IMR-90 (cell line): ENCODE measurements around the gene CLRN3. TPM values are rescaled to one million over a fixed set of nuclear protein-coding genes. Genes with fewer than 3 reads are reported as not detected.

Experiments
- ATAC-seq: fragments of 200-7000 bp; cut with Tn5 transposase; 2 replicates; pipeline ENCODE4 v1.9.1; 2020; ENCODE audit warnings: low read depth, mild to moderate bottlenecking, moderate library complexity
- BruUV-seq: library from RNA; stranded (reverse); fragments of 400-500 nt; replicated peaks from 2 replicates; lab custom pipeline; 2021; lab: Mats Ljungman, UMichigan
- CTCF ChIA-PET: fragments of 300-600 bp; formaldehyde crosslinking; extraction: SDS; loops from one replicate; lab custom pipeline; 2021; ENCODE audit warnings: antibody characterized with exemption; lab: Yijun Ruan, JAX
- POLR2A ChIA-PET: fragments of 300-600 bp; sonication (Branson Sonifier 250); formaldehyde crosslinking; loops from one replicate; lab custom pipeline; 2022; ENCODE audit warnings: antibody characterized with exemption; ENCODE audit not compliant: unreplicated experiment; lab: Charles Lee
- DNase-seq: peaks from one replicate; pipeline ENCODE4 v3.0.0; 2013
- H2AFZ ChIP-seq: replicated peaks from 2 replicates; pipeline ENCODE3; 2013; ENCODE audit warnings: low read length, mild to moderate bottlenecking; ENCODE audit not compliant: poor library complexity
- H2AK5ac ChIP-seq: 2 replicates; pipeline ENCODE4 v1.6.1; 2013; ENCODE audit warnings: low read depth, low read length, inconsistent platforms
- H2AK9ac ChIP-seq: replicated peaks from 2 replicates; pipeline ENCODE3; 2013; ENCODE audit warnings: mild to moderate bottlenecking, low read depth, low read length, moderate library complexity; ENCODE audit not compliant: poor library complexity
- H2BK120ac ChIP-seq: 2 replicates; pipeline ENCODE4 v1.6.1; 2013; ENCODE audit warnings: low read depth, low read length, inconsistent platforms
- H2BK15ac ChIP-seq: 3 replicates; pipeline ENCODE4 v1.6.1; 2013; ENCODE audit warnings: low read depth, low read length, inconsistent platforms
- H2BK20ac ChIP-seq: 2 replicates; pipeline ENCODE4 v1.6.1; 2013; ENCODE audit warnings: low read depth, mild to moderate bottlenecking, inconsistent platforms, low read length, moderate library complexity
- H2BK5ac ChIP-seq: 2 replicates; pipeline ENCODE4 v1.6.1; 2013; ENCODE audit warnings: mild to moderate bottlenecking, low read depth, low read length, inconsistent platforms; ENCODE audit not compliant: poor library complexity, severe bottlenecking
- H3K14ac ChIP-seq: replicated peaks from 2 replicates; pipeline ENCODE4 v1.6.1; 2013; ENCODE audit warnings: low read depth, low read length, inconsistent platforms
- H3K18ac ChIP-seq: 2 replicates; pipeline ENCODE4 v1.6.1; 2013; ENCODE audit warnings: low read depth, low read length, control low read depth
- H3K23ac ChIP-seq: 2 replicates; pipeline ENCODE4 v1.6.1; 2013; ENCODE audit warnings: low read depth, low read length, inconsistent platforms
- H3K27ac ChIP-seq: 2 replicates; pipeline ENCODE4 v1.5.1; 2013; ENCODE audit warnings: mild to moderate bottlenecking, control low read depth, low read length; ENCODE audit not compliant: insufficient read depth
- H3K27me3 ChIP-seq: 2 replicates; pipeline ENCODE4 v1.6.1; 2013; ENCODE audit warnings: low read length; ENCODE audit not compliant: control insufficient read depth, insufficient read depth
- H3K36me3 ChIP-seq: 2 replicates; pipeline ENCODE4 v1.6.1; 2013; ENCODE audit warnings: low read length, mixed read lengths; ENCODE audit not compliant: control insufficient read depth, insufficient read depth
- H3K4ac ChIP-seq: 2 replicates; pipeline ENCODE4 v1.6.1; 2013; ENCODE audit warnings: low read depth, low read length, inconsistent platforms
- H3K4me1 ChIP-seq: 2 replicates; pipeline ENCODE4 v1.6.1; 2013; ENCODE audit warnings: low read length, mixed read lengths; ENCODE audit not compliant: control insufficient read depth, insufficient read depth
- H3K4me2 ChIP-seq: 2 replicates; pipeline ENCODE4 v1.6.1; 2013; ENCODE audit warnings: low read depth, mild to moderate bottlenecking, control low read depth, low read length, moderate library complexity
- H3K4me3 ChIP-seq: 2 replicates; pipeline ENCODE4 v1.5.1; 2013; ENCODE audit warnings: low read depth, mild to moderate bottlenecking, control low read depth, low read length, moderate library complexity; ENCODE audit not compliant: insufficient read depth
- H3K56ac ChIP-seq: 2 replicates; pipeline ENCODE4 v1.6.1; 2013; ENCODE audit warnings: low read length, inconsistent platforms; ENCODE audit not compliant: insufficient read depth; ENCODE audit errors: extremely low read depth
- H3K79me1 ChIP-seq, 2 experiments: 2 replicates each; pipeline ENCODE4 v1.6.1; 2013; ENCODE audit warnings: low read length in 2 of 2, inconsistent platforms in 1 of 2, low read depth in 1 of 2
- H3K9ac ChIP-seq: 2 replicates; pipeline ENCODE4 v1.6.1; 2013; ENCODE audit warnings: low read depth, low read length, control low read depth
- H3K9me1 ChIP-seq: 2 replicates; pipeline ENCODE4 v1.6.1; 2013; ENCODE audit warnings: low read length, inconsistent platforms; ENCODE audit not compliant: insufficient read depth
- H3K9me3 ChIP-seq: 2 replicates; pipeline ENCODE4 v1.6.1; 2013; ENCODE audit warnings: low read length; ENCODE audit not compliant: control insufficient read depth, insufficient read depth
- H4K20me1 ChIP-seq: 2 replicates; pipeline ENCODE4 v1.6.1; 2013; ENCODE audit warnings: low read length, inconsistent platforms; ENCODE audit not compliant: insufficient read depth
- H4K5ac ChIP-seq: 2 replicates; pipeline ENCODE4 v1.6.1; 2013; ENCODE audit warnings: mild to moderate bottlenecking, low read depth, low read length, control low read depth
- H4K8ac ChIP-seq, 2 experiments: 2 replicates each; pipeline ENCODE4 v1.6.1; 2013; ENCODE audit warnings: low read depth in 2 of 2, low read length in 2 of 2, control low read depth in 1 of 2, inconsistent platforms in 1 of 2
- H4K91ac ChIP-seq: 2 replicates; pipeline ENCODE4 v1.6.1; 2013; ENCODE audit warnings: low read depth, low read length, inconsistent platforms; ENCODE audit not compliant: insufficient read depth
- BHLHE40 ChIP-seq: fragments of 150-350 bp; IDR thresholded peaks from 2 replicates; pipeline ENCODE4 v1.6.1; 2016; ENCODE audit warnings: mild to moderate bottlenecking, low read depth, low read length
- CHD1 ChIP-seq: IDR thresholded peaks from 2 replicates; pipeline ENCODE4 v1.6.1; 2012; ENCODE audit warnings: low read depth, low read length, improper control_type of control experiment
- CTCF ChIP-seq: conservative IDR thresholded peaks from 2 replicates; pipeline ENCODE4 v1.5.1; 2012; ENCODE audit warnings: mild to moderate bottlenecking, low read depth, low read length, improper control_type of control experiment
- FOS ChIP-seq: fragments of 150-350 bp; IDR thresholded peaks from 2 replicates; pipeline ENCODE4 v1.6.1; 2016; ENCODE audit warnings: low read depth, low read length
- MAFK ChIP-seq: IDR thresholded peaks from 2 replicates; pipeline ENCODE4 v1.6.1; 2012; ENCODE audit warnings: low read depth, low read length, improper control_type of control experiment
- MAZ ChIP-seq: IDR thresholded peaks from 2 replicates; pipeline ENCODE4 v1.6.1; 2012; ENCODE audit warnings: low read depth, mild to moderate bottlenecking, low read length, improper control_type of control experiment, moderate library complexity, borderline replicate concordance
- NFE2L2 ChIP-seq: fragments of 150-350 bp; IDR thresholded peaks from 2 replicates; pipeline ENCODE4 v1.6.1; 2016; ENCODE audit warnings: low read depth, mild to moderate bottlenecking, low read length
- POLR2A ChIP-seq: IDR thresholded peaks from 2 replicates; pipeline ENCODE4 v1.6.1; 2012; ENCODE audit warnings: mild to moderate bottlenecking, low read depth, low read length
- RAD21 ChIP-seq: IDR thresholded peaks from 2 replicates; pipeline ENCODE4 v1.6.1; 2012; ENCODE audit warnings: low read length, improper control_type of control experiment
- RCOR1 ChIP-seq: IDR thresholded peaks from 2 replicates; pipeline ENCODE4 v1.6.1; 2012; ENCODE audit warnings: mild to moderate bottlenecking, low read length, improper control_type of control experiment; ENCODE audit not compliant: insufficient replicate concordance
- RFX5 ChIP-seq: IDR thresholded peaks from 2 replicates; pipeline ENCODE4 v1.8.0; 2012; ENCODE audit warnings: low read depth, mild to moderate bottlenecking, low read length, moderate library complexity
- SMC3 ChIP-seq: fragments of 150-350 bp; IDR thresholded peaks from 2 replicates; pipeline ENCODE4 v1.6.1; 2016; ENCODE audit warnings: low read depth, mild to moderate bottlenecking, antibody characterized with exemption, low read length, moderate library complexity
- WGBS, 2 experiments: methylation state at CpG; one replicate each; pipeline versions ENCODE4 v1.1.5 to v1.1.7; 2013; ENCODE audit warnings: missing lambda C conversion rate in 2 of 2; ENCODE audit not compliant: insufficient read length in 1 of 2; ENCODE audit errors: extremely low coverage in 2 of 2; 5-methylcytosine and 5-hydroxymethylcytosine counted together
- dilution Hi-C: fragments of 300-500 bp; cut with HindIII; formaldehyde crosslinking; loops from one replicate; pipeline ENCODE4 v1.14.3; 2018; ENCODE audit warnings: low sequenced_read_pairs; ENCODE audit not compliant: unreplicated experiment
- in situ Hi-C: fragments of 300-500 bp; cut with MboI; formaldehyde crosslinking; loops from 3 replicates; pipeline ENCODE4 v1.14.3; 2019; ENCODE audit warnings: low sequenced_read_pairs, inconsistent platforms, mixed read lengths
- intact Hi-C: fragments of 100-400 bp; cut with micrococcal nuclease; formaldehyde crosslinking; loops from 2 replicates; pipeline ENCODE4 v1.10.0; 2022
- polyA plus RNA-seq, 3 experiments: library from polyadenylated mRNA; depleted of rRNA; stranded (reverse); fragments of >200 nt; gene quantifications; 2 replicates each; pipeline ENCODE4 v1.2.3, GENCODE V29; 2012; ENCODE audit warnings: low replicate concordance in 1 of 3
- total RNA-seq: library from RNA; depleted of rRNA; stranded (reverse); fragments of >200 nt; gene quantifications from 2 replicates; pipeline ENCODE4 v1.2.3, GENCODE V29; 2012
- TF ChIP-seq, protein P1 (sequence below): fragments of 150-350 bp; IDR thresholded peaks from 2 replicates; pipeline ENCODE4 v1.6.1; 2017; ENCODE audit warnings: mild to moderate bottlenecking, antibody characterized with exemption, low read length, low read depth
- TF ChIP-seq, protein P2 (sequence below): fragments of 150-350 bp; IDR thresholded peaks from 2 replicates; pipeline ENCODE4 v1.6.1; 2016; ENCODE audit warnings: low read depth, mild to moderate bottlenecking, low read length, moderate library complexity, borderline replicate concordance

Gene CLRN3
- total and polyA plus RNA-seq, 2 of the 4 experiments (the other 2 are of a cell fraction), result not detected

GRCh38 chr10:127906548-127907377, 14.0 kb upstream of the CLRN3 start, which contains the start of gene PTPRE:
Gene PTPRE (plus strand): TSS chr10:127907103. CDS start chr10:128040882, 133,779 bp downstream.
- H4K20me1 ChIP-seq, result no peaks in the 10 kb centered on the region
- H3K9me3 ChIP-seq, result no peaks in the 10 kb centered on the region
- DNase-seq, result peak; percentile 24
- no peak within 1 kb of the TSS for H3K56ac ChIP-seq
- CTCF ChIA-PET, result interaction anchor here (0.9 to 3.5 kb wide), 2 partner anchors 16 to 103 kb away, joined by 4 to 24 read pairs; no protein-coding TSS in a partner anchor
- no TSS peak for BruUV-seq
- no peaks in the 10 kb centered on the region for H3K36me3 ChIP-seq
- no peak within 1 kb of the TSS for H2BK120ac ChIP-seq
- no peak within 1 kb of the TSS for H4K91ac ChIP-seq
- no peak within 1 kb of the TSS for H4K5ac ChIP-seq
- no peak within 1 kb of the TSS for H2BK20ac ChIP-seq
- peak; percentile 94 for ATAC-seq
- WGBS, 2 experiments, result 0% methylated on average over 15 of the region's 78 CpGs; no CpG with 5 or more reads in 1 of the 2 experiments
- H3K23ac ChIP-seq, result no peak within 1 kb of the TSS
- peaks cover 11% of the 10 kb centered on the region for H3K9me1 ChIP-seq
- H2AK9ac ChIP-seq, result peak within 1 kb of the TSS; percentile 13
- H3K14ac ChIP-seq, result no peak within 1 kb of the TSS
- H3K4me3 ChIP-seq, result peak within 1 kb of the TSS; percentile 42
- no peaks in the 10 kb centered on the region for H3K79me1 ChIP-seq
- H3K9ac ChIP-seq, result no peak within 1 kb of the TSS
- H2BK5ac ChIP-seq, result no peak within 1 kb of the TSS
- no peak within 1 kb of the TSS for H4K8ac ChIP-seq
- no peak within 1 kb of the TSS for H2AK5ac ChIP-seq
- no peak within 1 kb of the TSS for H3K18ac ChIP-seq
- H2BK15ac ChIP-seq, result no peak within 1 kb of the TSS
- peak within 1 kb of the TSS; percentile 53; the same call in 1 of the 2 replicates for H3K4me2 ChIP-seq
- intact Hi-C loops (loop anchor here (1.0 to 10.0 kb wide), 3 partner anchors 105 to 248 kb away; no protein-coding TSS in a partner anchor), dilution Hi-C loops (no loop called here), in situ Hi-C loops (no loop called here)
- no peak within 1 kb of the TSS for H3K27ac ChIP-seq
- H3K27me3 ChIP-seq, result peaks cover 3% of the 10 kb centered on the region; the same call in 1 of the 2 replicates
- H3K4ac ChIP-seq, result no peak within 1 kb of the TSS
- POLR2A ChIA-PET, result no interaction called here
- peak within 1 kb of the TSS; percentile 80 for H2AFZ ChIP-seq
- H3K4me1 ChIP-seq, result peaks cover 4% of the 10 kb centered on the region; the same call in 1 of the 2 replicates
- TF ChIP-seq RCOR1 (no peak), MAZ (peak; percentile 63; the same call in 1 of the 2 replicates), CHD1 (no peak), POLR2A (no peak), MAFK (no peak), SMC3 (peak; percentile 84), RFX5 (no peak), NFE2L2 (no peak), CTCF (peak; percentile 70), RAD21 (peak; percentile 76), FOS (no peak), BHLHE40 (no peak)
- TF ChIP-seq, protein P1, sequence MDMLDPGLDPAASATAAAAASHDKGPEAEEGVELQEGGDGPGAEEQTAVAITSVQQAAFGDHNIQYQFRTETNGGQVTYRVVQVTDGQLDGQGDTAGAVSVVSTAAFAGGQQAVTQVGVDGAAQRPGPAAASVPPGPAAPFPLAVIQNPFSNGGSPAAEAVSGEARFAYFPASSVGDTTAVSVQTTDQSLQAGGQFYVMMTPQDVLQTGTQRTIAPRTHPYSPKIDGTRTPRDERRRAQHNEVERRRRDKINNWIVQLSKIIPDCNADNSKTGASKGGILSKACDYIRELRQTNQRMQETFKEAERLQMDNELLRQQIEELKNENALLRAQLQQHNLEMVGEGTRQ, result no peak
- TF ChIP-seq, protein P2, sequence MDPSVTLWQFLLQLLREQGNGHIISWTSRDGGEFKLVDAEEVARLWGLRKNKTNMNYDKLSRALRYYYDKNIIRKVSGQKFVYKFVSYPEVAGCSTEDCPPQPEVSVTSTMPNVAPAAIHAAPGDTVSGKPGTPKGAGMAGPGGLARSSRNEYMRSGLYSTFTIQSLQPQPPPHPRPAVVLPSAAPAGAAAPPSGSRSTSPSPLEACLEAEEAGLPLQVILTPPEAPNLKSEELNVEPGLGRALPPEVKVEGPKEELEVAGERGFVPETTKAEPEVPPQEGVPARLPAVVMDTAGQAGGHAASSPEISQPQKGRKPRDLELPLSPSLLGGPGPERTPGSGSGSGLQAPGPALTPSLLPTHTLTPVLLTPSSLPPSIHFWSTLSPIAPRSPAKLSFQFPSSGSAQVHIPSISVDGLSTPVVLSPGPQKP, result no peak
